Right ventricle myocardium inferior (tissue), 1 donor: ENCODE results near the gene CD37. TPM values are rescaled to one million over a fixed set of nuclear protein-coding genes. Genes with fewer than 3 reads are reported as not detected.

Experiments
- ATAC-seq: fragments of 200-7000 bp; cut with Tn5 transposase; one replicate; pipeline ENCODE4 v1.9.1; 2020; ENCODE audit warnings: mild to moderate bottlenecking, moderate library complexity
- DNase-seq: peaks from one replicate; pipeline ENCODE4 v3.0.0; 2021; ENCODE audit errors: missing footprints
- intact Hi-C: fragments of 100-400 bp; cut with DNase I; formaldehyde crosslinking; loops from one replicate; pipeline ENCODE4 v1.11.0; 2022
- total RNA-seq: library from RNA; stranded (reverse); fragmentation: NEBNext Ultra II Directional; extraction: Animal tissue kit (Norgen Biotek cat#: 25700); gene quantifications from one replicate; pipeline ENCODE4 v1.2.1, GENCODE V29; 2021
- donor health status: DM: no; HTN: yes; CAD: no; lungs with severe emphysema.

Gene CD37
- total RNA-seq, 1 donor from 2014 or later, result 9.1 TPM

DNA sequence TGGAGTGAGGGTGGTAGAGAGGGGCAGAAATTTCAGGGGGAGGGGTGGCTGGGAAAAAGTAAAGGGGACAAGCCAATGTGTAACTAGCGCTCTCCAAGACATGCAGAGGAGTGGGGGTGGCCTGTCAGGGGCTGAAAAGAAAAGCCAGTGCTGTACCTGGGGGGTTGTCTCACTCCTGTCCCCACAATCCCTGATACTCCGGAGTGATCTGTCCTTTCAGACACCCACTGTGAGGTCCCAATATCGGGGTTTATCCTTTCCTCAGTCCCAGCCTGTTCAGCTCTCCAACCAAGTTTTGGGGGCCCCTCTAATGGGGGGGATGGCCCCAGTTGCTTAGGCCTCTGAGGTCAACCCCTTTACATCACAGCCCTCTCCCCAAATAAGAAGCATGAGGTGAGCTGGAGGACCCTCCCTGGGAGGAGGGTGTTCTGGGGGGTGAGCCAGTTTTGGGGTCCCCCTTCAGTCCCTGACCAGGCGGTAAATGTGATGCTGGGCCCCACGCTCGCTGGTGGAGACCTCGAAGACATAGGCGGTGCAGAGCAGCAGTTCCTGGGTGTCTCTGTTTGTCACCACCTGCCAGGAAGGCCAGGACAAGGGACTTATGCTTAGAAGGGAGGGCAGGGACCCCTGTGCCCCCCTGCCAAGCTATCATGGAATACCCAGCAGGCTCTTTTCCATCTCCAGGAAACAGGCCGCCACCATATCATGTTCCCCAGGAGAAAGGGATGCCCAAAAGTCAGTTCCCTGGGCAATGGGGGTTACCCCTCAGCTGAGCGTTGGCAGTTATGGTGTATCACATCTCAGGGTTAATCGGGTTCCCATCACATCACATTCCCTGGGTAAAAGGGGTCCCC lies 5.9 kb downstream of the CD37 start:
- ATAC-seq (no peak), DNase-seq (no peak)
- intact Hi-C loops, result no loop called here

DNA sequence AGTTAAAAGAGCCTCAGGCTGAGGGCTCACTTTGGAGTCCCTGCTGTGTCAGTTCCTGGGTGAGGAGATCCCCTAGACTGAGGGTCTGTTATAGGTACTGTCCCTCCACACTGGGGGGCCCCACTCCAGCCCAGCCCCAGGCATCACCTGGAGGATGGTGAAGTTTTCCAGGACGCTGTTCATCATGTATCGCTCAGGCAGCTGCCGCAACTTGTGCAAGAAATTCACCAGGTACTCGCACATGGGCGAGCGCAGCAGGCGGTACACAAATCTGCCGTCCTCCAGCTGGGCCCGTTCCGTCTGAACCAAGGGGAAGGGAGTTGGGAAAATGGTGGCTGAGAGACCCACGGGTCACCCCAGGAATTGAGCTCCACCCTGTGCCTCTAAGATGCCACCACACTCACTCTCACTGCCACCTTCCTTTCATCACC lies 7.1 kb downstream of the CD37 start:
- DNase-seq (no peak), ATAC-seq (no peak)
- intact Hi-C loops, result no loop called here

DNA sequence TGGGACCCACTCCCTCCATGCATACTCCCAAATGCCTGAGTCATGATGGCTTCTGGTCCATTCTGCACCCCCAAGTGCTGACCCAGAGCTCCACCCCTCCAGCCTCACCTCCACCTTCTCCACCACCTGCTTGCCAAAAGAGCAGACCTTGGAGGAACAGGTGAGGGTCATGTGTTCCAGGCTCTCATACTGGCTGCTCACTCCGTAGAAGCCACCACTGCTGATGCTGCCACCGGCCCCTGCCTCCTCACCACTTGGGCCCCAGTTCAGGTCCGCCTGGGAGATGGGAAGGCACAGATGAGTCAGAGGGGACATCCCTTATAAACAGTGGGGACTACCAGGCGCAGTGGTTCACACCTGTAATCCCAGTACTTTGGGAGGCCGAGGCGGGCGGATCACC lies 7.9 kb downstream of the CD37 start:
- intact Hi-C loops, result no loop called here
- ATAC-seq, result no peak
- DNase-seq, result no peak

DNA sequence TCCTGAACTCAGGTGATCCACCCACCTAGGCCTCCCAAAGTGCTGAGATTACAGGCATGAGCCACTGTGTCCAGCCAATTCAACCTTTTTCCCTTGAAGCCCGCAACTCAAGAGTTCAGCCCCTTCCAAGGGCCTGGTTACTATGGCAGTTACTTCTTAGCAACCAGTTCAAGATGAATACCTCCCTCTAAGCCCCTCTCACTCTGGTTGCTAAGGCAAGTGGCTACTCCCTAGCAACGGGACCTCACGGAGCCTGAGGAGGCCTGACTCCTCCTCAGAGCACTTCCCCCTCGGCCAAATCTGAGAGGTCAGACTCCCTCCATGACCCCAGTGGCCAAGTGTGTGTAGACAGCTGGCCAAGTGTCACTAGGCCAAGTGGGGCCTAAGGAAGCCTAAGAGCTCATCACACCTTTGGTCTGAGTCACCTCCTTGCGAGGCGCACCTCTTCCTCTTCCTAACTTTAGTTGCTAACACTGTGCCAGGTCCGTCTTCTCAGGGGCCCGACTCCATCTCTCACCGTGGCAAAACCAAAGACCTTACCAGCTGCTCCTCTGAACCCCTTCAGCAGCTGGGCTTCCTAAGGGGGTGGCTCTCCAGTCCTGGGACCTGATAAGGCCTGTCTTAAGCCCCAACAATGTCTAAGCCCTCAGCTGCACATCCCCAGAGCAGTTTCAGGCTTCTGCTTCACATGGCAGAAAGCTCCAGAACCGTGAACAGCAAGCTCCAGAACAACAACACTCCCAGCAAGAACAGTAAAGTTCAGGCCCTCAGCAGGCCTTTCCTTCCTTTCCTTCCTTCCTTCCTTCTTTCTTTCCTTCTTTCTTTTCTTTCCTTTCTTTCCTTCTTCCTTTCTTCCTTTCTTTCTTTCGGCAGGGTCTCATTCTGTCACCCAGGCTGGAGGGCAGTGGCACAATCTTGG lies 9.6 kb downstream of the CD37 start:
- ATAC-seq, result no peak
- intact Hi-C loops, result no loop called here
- no peak for DNase-seq

DNA sequence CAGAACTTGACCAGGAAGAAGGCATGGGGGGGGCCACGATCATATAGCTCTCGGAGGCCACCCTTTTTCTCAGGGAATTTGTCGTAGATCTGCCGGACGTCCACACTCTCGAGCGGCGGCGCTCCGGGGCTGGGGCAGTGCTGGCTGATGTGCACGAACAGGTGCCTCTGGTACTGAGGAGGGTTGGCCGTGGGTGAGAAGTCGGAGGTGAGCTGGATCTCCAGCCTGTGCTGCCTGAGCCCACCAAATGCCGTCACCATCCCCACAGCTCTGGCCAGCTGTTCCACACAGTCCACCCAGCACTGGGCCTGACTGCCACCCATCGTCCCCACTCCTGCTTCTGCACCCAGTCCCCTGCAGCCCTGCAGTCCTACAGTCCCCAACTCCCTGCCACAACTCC lies 12.0 kb downstream of the CD37 start:
- intact Hi-C loops, result no loop called here
- ATAC-seq, result no peak
- no peak for DNase-seq

DNA sequence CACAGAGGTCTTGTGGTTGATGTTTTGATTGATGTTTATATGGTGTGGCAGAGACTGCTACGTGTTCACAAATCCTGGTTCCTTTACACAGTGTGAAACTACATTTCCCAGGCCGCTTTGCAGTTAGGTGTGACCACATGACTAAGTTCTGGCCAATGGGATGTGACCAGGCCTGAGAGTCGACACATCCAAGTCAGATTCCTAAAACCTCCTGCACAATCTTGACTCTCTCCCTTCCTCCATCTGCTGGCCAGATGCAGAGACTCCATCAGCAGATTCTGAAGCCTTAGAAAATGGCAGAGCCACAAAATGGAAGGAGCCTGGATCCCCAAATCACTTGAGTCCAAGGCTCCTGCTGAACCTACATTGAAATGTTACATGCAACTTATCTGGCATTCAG lies 12.6 kb downstream of the CD37 start:
- peak; percentile 56 for ATAC-seq
- DNase-seq, result no peak

DNA sequence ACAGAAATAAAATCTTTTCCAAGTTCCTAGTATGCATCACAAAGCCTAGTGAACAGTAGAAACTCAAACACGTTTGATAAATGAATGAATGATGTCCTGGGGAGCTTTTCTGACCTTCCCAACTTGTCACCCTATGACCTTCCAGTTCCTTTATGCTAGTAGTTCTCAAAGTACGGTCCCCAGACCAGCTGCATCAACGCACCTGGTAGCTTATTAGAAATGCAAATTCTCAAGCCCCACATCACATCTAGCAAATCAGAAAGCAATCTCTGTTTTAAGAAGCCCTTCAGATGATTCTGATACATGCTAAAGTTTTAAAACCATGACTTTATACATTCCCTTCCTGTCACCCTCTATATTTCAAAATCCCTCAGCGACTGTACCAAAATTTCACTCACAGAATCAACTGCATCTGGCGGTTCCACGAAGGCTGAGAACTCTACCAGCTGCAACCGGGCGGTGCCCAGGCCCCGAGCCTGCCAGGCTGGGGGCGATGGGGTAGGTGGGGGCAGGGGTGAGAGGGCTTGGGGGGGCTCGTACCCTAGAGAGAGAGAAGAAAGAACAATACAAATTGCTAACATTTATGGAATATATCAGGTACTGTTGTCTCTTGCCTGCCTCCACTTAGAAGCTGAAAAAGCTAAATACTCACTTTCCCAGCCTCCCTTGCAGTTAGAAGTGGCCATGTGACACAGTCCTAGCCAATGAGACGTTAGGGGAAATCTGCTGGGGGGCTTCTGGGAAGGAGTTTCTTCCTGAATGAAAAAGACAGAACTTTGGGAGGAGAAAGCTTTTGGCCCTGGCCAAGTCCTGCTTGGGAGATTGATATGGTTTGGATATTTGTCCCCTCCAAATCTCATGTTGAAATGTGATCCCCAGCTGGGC lies 13.3 kb downstream of the CD37 start:
- intact Hi-C loops, result no loop called here
- no peak for DNase-seq
- ATAC-seq, result no peak

More for the DNA sequence above, 12.6 kb downstream of the CD37 start:
- intact Hi-C loops, result no loop called here

DNA sequence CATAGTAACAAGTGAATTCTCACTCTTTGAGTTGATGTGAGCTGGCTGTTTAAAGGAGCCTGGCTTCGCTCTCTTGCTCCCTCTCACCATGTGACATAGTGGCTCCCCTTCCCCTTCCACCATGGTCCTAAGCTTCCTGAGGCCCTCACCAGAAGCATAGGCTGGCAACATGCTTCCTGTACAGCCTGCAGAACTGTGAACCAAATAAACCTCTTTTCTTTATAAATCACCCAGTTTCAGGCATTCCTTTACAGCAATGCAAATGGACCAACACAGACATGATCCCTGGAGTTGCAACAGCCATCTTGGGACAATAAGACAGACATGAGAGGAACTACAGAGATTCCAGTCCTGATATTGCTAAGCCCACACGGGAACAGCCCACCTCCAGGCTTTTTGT lies 14.4 kb downstream of the CD37 start:
- ATAC-seq, result no peak
- DNase-seq, result no peak
- intact Hi-C loops, result no loop called here

DNA sequence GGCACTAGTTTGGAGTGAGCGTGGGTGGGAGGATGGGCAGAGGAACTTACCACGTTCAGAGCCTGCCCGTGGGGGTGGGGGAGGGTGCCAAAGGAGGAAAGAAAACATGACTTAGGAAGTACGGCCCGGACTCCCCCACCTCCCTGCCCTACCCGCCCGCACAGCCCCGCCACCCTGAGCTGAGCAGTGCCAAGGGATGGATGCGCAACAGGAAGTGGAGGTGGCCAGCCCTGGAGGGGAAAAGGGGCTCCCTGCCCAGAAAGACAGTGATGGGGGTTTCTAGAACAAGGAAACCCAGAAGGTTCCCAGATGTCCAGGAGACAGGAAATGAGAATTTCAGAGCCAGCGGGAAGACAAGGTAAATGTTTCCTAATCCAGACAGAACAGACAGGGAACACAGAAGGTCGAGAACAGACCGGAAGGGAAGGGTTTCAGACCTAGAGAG lies 20.7 kb downstream of the CD37 start:
- peak; percentile 74 for DNase-seq
- intact Hi-C loops, result no loop called here
- no peak for ATAC-seq

DNA sequence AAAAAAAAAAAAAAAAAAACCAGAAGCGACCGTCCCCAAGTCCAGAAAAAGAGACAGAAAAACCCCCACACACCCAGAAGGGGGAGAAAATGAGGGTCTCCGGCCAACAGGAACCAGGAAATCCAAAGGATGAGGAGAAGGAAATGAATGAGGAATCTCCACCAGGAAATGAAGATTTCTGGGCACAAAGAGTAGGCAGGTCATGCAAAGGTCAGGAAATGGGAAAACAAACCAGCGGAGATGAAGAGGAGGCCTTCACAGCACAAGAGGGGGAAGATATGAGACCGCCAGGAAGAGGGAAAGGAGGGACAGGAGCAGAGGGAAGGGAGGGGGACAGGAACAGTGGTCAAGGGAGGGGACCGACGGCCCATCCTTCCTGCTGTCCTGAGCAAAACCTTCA lies 21.2 kb downstream of the CD37 start:
- ATAC-seq (no peak), DNase-seq (no peak)
- intact Hi-C loops, result no loop called here

DNA sequence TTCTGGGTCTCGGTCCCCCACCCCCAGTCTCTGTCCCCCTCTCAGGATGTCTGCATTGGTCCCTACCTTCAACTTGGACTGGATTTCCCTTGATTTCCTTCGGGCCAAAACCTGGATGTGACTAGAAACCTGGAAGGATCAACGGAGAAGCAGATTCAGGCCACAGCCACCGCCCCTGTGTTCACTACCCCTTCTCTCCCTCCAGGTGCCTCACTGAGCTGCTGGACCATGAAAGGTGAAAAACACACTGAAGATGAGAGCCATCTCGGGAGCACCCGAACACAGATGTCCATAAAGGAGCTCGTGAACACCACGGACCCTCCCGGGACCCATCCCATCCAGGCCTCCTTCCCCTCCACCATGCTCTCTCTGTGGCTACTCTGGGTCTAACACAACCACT lies 22.0 kb downstream of the CD37 start:
- no peak for ATAC-seq
- DNase-seq, result no peak
- intact Hi-C loops, result no loop called here

DNA sequence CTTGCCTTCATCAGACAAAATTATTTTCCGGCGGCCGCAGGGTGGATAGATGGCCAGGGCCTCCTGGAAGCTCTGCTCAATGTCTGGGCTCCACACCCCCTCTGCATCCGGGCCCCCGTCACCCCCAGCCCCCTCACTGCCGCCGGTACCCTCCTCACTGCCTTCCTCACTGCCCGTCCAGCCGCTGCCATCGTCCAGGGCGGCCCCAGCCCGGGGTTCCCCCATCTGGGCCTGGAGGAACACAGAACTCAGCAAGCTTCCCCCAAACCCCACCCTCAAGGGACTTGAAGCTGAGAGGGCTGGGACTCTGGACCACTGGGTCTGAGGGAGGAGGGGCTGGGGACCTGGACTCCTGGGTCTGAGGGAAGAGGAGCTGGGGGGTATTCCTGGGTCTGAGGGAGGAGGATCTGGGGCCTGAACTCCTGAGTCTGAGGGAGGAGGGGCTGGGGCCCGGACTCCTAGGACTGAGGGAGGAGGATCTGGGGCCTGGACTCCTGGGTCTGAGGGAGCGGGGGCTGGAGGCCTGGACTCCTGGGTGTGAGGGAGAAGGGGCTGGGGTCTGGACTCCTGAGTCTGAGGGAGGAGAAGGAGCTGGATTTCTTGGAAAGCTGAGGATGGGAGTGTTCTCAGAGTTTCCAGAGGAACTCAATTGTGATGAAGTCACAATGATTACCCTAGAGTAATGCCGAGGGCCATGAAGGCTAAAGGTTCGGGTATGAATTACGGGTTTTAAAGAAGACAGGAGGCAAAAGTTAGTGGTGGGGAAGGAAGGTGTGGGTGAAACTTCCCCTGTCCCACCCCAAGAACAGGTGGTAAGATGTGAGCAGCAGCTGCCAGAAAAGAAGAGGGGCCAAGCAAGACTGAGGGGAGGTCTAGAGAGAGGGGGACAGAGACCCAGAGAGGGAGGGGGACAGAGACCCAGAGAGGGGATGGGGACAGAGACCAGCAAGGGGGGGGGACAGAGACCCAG lies 24.9 kb downstream of the CD37 start:
- no peak for DNase-seq
- ATAC-seq, result no peak
- intact Hi-C loops, result no loop called here

DNA sequence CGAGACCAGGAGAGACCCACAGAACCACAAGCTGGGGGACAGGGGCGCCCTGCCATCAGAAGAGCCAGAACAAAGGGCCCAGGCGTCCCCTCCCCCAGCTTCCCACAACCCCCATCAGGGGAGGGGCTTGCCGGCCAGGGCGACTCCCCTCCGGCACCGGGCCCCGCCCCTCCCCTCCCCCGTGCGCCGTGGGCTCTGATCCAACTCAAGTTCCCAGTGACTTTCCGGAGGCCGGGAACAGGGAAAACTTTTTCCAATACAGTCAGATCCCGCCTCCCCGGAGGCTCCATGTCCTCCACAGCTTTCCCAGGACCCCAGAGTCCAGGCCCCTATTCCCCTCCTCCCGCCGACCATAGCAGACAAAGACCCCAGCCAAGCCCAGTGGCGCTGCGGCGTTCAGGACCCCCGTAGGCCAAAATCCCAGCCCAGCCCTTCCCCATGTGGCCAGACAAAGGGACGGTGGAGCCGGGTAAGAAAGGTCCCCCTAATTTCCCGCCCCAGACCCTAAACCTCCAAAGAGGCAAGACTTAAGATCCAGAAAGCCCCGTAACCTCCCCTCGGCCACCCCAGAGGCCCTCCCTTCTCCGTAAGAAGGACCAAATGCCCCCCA lies 26.3 kb downstream of the CD37 start:
- peak; percentile 49 for ATAC-seq
- intact Hi-C loops, result no loop called here
- DNase-seq, result peak; percentile 81

DNA sequence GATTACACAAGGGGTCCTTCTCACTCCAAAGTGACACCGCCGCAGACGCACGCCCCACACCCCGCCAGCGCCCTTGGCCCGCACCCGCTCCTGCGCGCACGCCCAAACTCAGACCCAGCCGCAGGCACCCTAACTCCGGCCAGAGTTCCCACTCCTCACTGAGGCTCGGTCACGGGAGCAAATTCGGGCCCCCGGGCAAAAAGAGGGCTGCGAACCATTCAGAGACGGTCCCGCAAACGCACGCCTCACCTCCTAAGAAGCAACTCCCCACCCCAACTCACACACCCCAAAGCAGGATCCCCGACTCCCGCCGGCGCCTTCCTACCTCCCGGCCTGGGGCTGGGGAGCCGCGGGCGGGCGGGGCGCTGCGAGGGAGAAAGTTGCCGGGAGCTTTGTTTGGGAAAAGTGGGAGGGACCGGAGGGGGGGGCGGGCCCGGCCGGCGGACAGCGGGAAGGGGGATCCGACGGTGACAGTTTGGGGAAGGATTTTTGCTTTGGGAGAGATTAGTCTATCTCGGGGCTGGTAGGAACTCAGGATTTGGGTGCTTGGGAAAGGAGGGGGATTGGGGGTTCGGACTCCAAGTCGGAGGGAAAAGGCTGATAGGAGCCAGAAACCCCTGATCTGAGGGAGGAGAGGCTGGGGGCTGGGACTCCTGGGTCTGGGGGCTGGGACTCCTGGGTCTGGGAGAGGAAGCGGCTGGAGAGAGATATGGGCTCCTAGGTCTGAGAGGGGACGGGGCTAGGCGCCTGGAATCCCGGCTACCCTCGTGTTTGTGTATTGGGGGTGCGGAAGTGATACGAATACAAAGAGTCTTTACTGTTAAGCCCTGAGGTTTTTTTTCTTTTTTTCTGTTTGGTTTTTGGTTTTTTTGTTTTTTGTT lies 27.1 kb downstream of the CD37 start, which contains the start of gene TEAD2:
Gene TEAD2 (minus strand): TSS at position 369 of the 881 bp plus-strand sequence. CDS start 2,341 bp downstream, outside the sequence.
- DNase-seq, result peak; percentile 87
- intact Hi-C loops, result no loop called here
- peak; percentile 55 for ATAC-seq

DNA sequence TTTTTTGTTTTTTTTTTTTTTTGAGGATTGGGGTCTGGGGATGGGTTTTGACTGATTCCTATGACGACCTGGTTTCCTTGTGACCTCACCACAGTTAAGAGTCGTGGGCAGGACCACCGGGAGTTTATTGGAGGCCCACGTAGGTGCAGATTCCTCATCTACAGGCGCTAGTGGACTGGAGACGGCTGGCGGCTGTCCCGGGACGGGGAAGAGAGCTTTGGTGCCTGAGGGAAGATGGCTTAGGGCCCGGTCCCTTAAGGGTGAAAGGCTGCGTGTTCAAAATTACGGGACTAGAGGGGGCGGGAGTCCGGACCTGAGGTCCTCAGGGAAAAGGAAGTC lies 27.7 kb downstream of the CD37 start:
- intact Hi-C loops, result loop anchor here (1.0 kb wide), 1 partner anchor 79 kb away; no protein-coding TSS in a partner anchor
- peak; percentile 2 for ATAC-seq
- no peak for DNase-seq
